GM19238 (cell line): ENCODE data around the gene UCHL1.

Experiments
- DNase-seq: peaks from one replicate; pipeline ENCODE4 v3.0.0; 2011; ENCODE audit warnings: low spot score; ENCODE audit not compliant: insufficient read length

Gene UCHL1

GRCh38 chr4:41256740-41257256 lies at the start of gene UCHL1:
Gene UCHL1 (plus strand): TSS chr4:41256928. CDS start chr4:41256977, 49 bp downstream.
- DNase-seq, result no peak

DNA sequence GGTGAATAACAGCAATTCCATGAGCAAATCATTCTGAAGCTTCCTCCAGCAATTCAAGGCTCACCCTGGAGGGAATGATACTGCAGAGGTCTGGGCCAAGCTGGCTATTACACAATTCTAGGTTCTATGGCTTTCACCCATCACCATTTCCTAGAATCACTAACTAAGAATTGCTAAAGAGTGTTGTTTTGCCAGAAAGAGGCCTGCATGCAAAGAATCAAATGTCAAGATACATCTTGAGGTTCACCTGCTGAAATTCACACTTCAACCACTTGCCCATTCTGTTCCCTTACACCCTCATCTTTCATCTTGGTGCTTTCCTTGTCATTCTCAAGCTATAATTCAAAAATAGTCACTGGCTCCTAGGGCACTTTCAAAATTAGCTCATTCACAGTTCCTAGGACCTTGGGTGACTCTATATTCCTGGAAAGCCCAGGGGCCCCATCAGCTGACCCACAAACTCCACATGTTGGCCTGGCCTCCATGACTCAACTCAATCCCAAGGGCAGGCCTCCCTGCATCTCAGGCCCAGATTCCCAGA lies 49.4 kb upstream of the UCHL1 start:
- DNase-seq, result no peak

DNA sequence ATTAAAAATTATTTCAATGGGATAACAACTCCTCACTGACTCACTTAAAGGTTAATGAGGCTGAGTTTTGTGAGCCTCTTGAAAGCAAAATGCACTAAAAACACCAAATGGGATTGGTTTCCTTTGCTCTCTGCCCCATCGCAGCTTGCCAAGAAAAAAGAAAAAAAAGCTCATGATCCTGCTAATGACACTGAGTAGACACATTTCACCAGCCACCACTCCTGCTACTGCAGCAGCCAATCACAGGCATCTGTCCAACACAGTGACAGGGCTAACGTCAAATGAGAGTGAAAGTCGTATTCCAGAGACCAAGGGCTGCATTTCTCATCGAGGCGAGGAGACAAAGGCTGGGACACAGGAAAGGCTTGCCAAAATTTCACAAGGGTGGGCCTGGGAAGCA lies 47.5 kb upstream of the UCHL1 start:
- DNase-seq, result no peak

DNA sequence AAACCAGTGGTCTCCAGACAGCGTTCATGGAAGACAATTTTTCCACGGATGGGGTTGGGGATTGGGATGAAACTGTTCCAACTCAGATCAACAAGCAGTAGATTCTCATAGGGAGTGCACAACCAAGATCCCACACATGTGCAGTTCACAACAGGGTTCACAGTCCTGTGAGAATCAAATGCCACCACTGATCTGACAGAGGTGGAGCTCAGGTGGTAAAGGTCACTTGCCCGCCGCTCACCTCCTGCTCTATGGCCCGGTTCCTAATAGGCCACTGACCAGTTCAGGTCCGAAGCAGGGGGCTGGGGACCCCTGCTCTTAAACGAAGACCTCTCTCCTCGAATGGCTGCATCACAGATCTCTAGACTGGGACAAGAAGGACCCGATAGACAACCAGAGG lies 46.8 kb upstream of the UCHL1 start:
- no peak for DNase-seq

GRCh38 chr4:41211951-41212615 lies 44.6 kb upstream of the UCHL1 start:
- DNase-seq, result no peak

DNA sequence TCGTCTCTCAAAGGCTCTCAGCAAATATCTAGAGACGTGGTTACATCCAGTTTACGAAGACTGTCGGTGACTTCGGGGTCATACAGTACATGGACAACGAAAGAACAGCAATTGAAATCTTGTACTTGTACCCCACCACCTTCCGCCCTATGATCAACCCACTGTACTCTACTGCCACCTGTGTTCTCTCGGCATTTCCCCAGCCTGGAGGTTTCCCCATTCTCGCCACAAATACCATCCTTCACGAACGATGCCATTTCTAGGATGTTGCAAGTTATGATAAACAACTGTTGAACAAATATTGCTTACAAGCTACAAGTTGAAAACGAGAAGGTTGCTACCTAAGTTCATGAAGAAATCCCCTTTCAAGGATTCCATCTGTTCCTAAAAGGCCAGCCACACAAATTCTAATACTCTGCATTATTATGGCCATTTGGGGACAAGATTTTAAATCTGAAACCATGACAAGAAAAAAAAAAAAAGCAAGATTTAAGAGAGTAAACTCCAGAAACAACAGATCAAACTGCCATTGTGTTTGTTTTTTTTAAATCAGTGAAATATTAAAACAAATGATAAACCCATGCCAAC lies 44.0 kb upstream of the UCHL1 start:
- no peak for DNase-seq

GRCh38 chr4:41213625-41214135 lies 43.0 kb upstream of the UCHL1 start:
- no peak for DNase-seq

DNA sequence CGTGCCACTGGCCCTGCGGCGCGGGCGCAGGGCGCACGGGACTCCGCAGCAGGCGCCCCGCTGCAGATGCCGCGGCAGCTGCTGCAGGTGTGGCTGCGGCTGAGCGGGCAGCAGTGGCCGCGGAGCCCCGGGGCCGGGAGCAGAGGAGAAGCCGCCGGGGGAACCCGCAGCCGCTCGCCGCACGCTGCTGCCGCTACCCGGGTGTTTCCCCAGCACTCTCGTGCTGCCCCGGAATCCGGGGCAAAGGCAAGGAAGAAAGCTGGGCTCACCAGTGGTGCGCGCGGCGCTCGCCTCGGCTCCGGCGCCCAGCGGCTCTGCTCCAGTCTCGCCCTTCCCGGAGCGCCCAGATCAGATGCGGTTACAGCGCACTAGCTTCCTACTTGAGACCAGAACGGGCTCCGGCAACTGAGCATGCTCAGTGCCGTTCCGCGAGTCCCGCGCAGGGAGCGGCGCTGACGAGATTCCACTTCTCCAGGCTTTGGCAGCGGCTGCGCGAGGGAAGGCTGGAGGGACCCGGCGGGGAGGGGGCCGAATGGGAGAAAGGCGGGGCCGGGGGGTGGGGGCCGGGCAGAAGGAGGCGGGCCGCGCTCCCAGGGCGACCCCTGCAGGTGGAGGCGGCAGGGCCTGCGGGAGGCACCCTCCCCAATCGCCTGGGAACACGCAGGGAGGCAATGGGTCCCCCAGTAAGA lies 42.4 kb upstream of the UCHL1 start, which contains the start of gene APBB2:
TSS of gene APBB2 (minus strand) at position 407 of the 689 bp plus-strand sequence. CDS start 181,288 bp downstream, outside the sequence.
- DNase-seq, result peak; percentile 77

DNA sequence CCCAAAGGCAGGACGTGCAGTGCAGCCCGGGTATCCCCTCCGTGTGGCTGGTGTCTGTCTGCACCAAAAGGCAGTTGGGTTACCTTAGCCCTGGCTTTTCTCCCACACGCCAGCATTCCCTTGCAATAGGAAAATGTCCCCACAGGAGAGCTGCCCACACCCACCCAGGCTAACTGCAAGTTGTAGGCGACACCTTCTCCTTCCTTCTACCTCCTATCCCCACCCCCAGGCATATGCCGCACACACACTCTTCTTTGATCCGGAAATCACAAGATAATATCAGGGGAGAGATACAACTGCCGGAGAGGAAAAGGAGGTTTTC lies 41.9 kb upstream of the UCHL1 start:
- no peak for DNase-seq

- no peak for DNase-seq
These were observed 41.6 kb upstream of the UCHL1 start for GRCh38 chr4:41215155-41215554.

DNA sequence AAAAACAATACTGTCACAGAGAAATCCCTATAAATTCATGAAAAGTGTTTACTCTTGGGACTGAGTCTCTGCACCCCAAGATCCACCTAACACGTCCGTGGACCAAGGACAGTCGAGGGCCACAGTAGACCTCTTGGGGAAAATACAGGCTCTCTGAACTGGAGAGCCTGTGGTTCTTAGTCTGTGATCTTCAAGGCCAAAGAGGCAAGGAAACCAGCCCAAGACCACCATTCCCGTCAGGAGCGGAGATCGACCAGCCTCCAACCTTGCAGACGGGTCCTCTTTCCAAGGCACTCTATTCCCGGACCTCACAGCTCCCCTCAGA lies 40.8 kb upstream of the UCHL1 start:
- no peak for DNase-seq

DNA sequence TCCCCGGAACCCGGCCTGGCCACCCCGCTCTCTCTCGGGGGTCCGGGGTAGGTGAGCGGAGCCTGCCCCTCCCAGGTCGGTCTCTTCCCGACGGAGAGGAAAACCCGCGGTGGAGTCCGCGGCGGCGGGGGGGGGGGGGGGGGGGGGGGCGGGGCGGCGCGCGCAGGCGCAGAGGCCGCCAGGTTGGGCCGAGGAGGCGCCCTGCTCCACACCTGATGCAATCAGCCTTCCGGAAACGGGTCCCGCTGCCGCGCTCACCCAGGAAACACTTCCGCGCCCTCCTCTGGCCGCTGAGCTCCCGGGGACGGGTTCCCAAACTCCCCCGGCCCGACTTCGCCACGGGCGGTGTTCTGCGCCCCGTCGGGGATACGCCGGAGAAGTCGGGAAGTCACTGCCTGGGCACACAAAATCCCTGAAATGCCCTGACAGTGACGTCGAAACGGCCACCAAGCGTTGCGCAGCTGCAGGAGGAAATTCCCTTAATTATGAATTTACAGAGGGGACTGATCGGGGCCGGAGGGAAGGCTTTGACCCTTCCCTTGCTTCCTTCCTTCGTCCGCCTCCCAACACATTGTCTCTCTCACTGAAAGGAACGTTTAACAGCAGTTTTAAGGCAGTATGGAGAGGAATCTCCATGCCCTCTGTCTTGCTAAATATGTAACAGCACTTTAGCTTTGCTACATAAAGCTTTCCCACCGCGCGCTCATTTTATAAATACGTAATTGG lies 40.3 kb upstream of the UCHL1 start:
- DNase-seq, result peak; percentile 71

DNA sequence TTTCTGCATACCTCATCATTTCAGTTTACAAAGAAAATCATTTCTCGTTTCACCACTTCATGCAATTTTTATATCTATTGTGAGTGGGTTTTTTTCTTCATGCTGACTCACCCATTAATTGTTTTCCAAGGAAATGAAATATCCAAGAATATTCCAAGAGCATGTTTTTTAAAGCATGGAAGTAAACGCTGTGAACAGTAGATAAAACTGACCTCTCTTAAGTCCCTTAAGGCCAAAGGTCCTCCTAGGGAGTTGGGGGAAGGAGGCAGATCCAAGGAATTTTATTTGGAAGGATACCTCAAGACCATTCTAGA lies 39.8 kb upstream of the UCHL1 start:
- DNase-seq, result no peak

DNA sequence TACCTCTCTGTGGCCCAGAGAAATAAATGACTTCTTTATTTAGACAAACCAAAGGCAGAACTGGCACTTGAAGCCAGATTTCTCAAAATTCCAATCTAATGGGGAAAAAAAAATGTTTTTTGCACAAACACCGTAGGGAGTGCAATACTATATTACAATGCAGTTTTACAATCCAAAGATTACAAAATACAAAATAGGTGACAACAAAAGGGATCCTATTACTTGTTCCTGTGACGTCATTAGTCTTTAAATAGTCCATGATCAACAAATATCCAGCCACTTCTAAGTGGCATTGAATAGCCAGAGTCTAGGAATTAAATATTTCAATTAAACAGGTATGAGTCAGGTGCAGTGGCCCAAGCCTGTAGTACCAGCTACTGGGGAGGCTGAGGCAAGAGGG lies 39.4 kb upstream of the UCHL1 start:
- no peak for DNase-seq

DNA sequence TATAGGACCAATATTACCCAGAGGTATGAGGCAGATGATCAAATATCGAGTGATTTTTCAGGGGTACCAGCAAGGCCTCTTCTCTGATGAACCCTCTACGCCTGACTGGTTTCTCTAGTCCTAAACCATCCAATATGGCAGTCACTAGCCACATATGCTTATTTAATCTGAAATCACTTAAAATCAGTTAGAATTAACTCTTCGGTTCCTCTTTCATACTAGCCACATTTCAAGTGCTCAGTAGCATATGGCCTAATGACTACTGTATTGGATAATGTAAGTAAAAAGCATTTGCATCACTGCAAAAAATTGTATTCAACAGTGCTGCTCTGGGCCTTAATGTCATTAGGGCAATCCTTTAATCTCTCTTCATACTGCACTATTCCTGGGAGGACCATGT lies 38.0 kb upstream of the UCHL1 start:
- DNase-seq, result no peak

DNA sequence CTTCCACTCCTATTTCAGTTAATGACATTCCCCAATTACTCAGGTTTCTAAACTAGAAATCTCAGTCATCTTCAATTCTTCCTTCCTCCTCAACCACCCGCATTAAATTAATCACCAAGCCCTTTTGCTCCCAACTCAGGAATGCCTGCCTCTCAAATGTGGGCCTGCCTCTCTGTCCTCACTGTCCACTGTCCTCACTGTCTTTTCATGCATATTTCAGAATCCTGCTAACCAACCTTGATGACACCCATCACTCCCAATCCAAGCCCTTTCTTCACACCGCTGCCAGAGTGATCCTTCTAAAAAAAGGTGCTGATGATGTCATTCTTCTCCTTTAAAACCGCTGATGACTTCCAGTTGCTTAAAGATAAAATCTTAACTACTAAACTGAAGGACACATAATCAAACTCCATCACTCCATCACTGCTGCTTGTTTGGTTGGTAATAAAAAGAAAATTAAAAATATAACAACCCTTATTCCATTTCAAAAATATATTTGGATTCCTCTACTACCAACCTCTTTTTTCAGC lies 37.2 kb upstream of the UCHL1 start:
- no peak for DNase-seq

DNA sequence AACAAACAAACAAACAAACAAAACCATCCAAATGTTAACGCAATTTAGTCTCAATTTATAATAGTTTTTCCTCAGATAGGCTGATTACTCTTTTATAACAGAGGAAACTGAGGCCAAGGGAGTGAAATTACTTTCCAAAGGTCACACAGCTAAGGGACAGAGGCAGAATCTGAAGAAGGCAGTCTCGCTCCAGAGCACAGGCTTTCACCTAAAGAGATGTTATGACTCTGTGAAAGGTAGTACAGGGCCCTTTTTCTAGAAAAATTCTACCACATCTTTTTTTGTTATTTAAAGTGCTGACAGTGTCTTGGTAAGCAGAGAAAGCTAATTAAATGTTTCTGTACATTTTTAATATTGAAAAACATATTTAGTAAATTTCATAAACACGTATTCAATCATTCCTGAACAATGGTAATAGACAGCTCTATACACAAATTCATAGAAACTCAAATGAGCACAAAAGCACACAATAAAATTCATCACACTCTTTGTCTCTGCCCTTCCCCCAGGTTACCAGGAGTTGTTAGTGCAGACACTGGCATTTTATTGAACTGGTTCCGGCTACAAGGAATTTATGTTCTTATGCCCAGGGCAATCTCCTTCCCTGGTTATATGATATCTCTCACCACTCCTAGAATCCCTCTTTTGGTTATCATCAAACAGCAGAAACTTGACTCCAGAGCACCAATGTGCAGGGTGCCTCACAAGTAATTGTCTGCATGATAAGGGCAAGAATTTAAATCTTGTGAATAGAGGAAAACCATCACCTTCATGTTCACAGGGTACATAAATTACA lies 34.7 kb upstream of the UCHL1 start:
- DNase-seq, result no peak

- DNase-seq, result no peak
These were observed 28.8 kb upstream of the UCHL1 start for GRCh38 chr4:41227902-41228301.

- no peak for DNase-seq
These were observed 24.3 kb upstream of the UCHL1 start for GRCh38 chr4:41232406-41232805.

GRCh38 chr4:41232856-41233255 lies 23.9 kb upstream of the UCHL1 start:
- DNase-seq, result no peak

DNA sequence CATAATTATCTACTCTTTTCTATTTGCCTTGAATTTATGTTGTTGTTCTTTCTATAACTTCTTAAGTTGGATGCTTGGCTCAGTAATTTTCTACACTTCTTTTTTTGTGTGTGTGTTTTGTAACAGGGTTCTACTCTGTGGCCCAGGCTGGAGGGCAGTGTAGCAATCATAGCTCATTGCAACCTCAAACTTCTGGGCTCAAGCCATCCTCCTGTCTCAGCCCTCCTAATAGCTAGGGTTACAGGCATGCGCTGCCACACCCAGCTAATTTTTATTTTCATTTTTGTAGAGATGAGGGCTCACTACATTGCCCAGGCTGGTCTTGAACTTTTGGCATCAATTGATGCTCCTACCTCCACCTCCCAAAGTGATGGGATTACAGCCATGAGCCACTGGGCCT lies 20.7 kb upstream of the UCHL1 start:
- DNase-seq, result no peak
